Activated naive CD8-positive, alpha-beta T cell (primary cell): ENCODE results near the gene NME7.
"Not testable (repeated sequence)": the region's sequence is repeated elsewhere in the genome, so short reads cannot be mapped to it uniquely, and the experiment has no call there.

Experiments used
- H3K27ac Mint-ChIP-seq: one replicate; pipeline ENCODE4 v1.8.0; 2021; ENCODE audit warnings: mixed read lengths
- H3K27me3 Mint-ChIP-seq: one replicate; pipeline ENCODE4 v1.8.0; 2021; ENCODE audit warnings: mixed read lengths
- H3K36me3 Mint-ChIP-seq: one replicate; pipeline ENCODE4 v1.8.0; 2021; ENCODE audit warnings: mixed read lengths
- H3K4me1 Mint-ChIP-seq: one replicate; pipeline ENCODE4 v1.8.0; 2021; ENCODE audit warnings: low read depth, mixed read lengths
- H3K4me3 Mint-ChIP-seq: one replicate; pipeline ENCODE4 v1.8.0; 2021; ENCODE audit warnings: mild to moderate bottlenecking, mixed read lengths
- H3K9me3 Mint-ChIP-seq: one replicate; pipeline ENCODE4 v1.8.0; 2021; ENCODE audit warnings: low read depth, mixed read lengths

The NME7 gene

DNA sequence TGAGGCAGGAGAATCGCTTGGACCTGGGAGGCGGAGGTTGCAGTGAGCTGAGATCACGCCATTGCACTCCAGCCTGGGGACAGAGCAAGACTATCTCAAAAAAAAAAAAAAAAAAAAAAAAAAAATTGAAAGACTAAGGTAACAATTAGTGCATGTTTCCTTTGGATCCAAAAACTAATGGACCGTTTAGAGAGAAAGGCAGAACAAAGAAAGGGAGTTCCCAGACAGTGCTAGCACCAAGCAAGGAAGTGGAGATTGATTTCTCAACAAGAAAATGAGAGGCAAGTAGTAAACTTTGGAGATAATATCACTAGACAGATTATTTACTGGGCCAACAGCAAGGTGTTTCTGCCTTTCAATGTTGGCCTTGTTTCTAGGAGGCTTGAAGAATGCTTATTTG is 236.9 kb downstream of the NME7 start:
- no peaks in the 10 kb centered on the region for H3K27me3 Mint-ChIP-seq
- no peak overlapping the region for H3K27ac Mint-ChIP-seq
- no peak overlapping the region for H3K4me3 Mint-ChIP-seq
- H3K9me3 Mint-ChIP-seq: no peaks in the 10 kb centered on the region
- H3K36me3 Mint-ChIP-seq: peaks cover 9% of the 10 kb centered on the region
- H3K4me1 Mint-ChIP-seq: peaks cover 3% of the 10 kb centered on the region

GRCh38 chr1:169129109-169129784 is 238.3 kb downstream of the NME7 start:
- peaks cover 3% of the 10 kb centered on the region for H3K4me1 Mint-ChIP-seq
- no peak overlapping the region for H3K4me3 Mint-ChIP-seq
- H3K27me3 Mint-ChIP-seq: no peaks in the 10 kb centered on the region
- no peak overlapping the region for H3K27ac Mint-ChIP-seq
- H3K36me3 Mint-ChIP-seq: peaks cover 13% of the 10 kb centered on the region
- no peaks in the 10 kb centered on the region for H3K9me3 Mint-ChIP-seq

GRCh38 chr1:169128562-169128961 is 239.0 kb downstream of the NME7 start:
- Mint-ChIP-seq H3K9me3 (no peaks in the 10 kb centered on the region), H3K27me3 (no peaks in the 10 kb centered on the region), H3K4me3 (no peak overlapping the region), H3K4me1 (peaks cover 3% of the 10 kb centered on the region), H3K27ac (peak overlapping the region; percentile 35), H3K36me3 (peaks cover 13% of the 10 kb centered on the region)

- Mint-ChIP-seq H3K9me3 (no peaks in the 10 kb centered on the region), H3K4me1 (peaks cover 3% of the 10 kb centered on the region), H3K36me3 (peaks cover 13% of the 10 kb centered on the region), H3K4me3 (no peak overlapping the region), H3K27ac (no peak overlapping the region), H3K27me3 (no peaks in the 10 kb centered on the region)
Measured at GRCh38 chr1:169127305-169127704, 240.3 kb downstream of the NME7 start.

GRCh38 chr1:169126335-169126734 is 241.3 kb downstream of the NME7 start:
- no peak overlapping the region for H3K27ac Mint-ChIP-seq
- H3K9me3 Mint-ChIP-seq: no peaks in the 10 kb centered on the region
- peaks cover 13% of the 10 kb centered on the region for H3K36me3 Mint-ChIP-seq
- H3K4me3 Mint-ChIP-seq: no peak overlapping the region
- H3K4me1 Mint-ChIP-seq: peaks cover 3% of the 10 kb centered on the region
- no peaks in the 10 kb centered on the region for H3K27me3 Mint-ChIP-seq

- H3K4me3 Mint-ChIP-seq, H3K9me3 Mint-ChIP-seq, H3K27me3 Mint-ChIP-seq, H3K27ac Mint-ChIP-seq, H3K4me1 Mint-ChIP-seq, H3K36me3 Mint-ChIP-seq: not testable (repeated sequence)
Measured at GRCh38 chr1:169125597-169125996, 242.0 kb downstream of the NME7 start.

GRCh38 chr1:169124459-169124858 is 243.1 kb downstream of the NME7 start:
- peaks cover 9% of the 10 kb centered on the region for H3K36me3 Mint-ChIP-seq
- no peaks in the 10 kb centered on the region for H3K9me3 Mint-ChIP-seq
- H3K27ac Mint-ChIP-seq: no peak overlapping the region
- no peak overlapping the region for H3K4me3 Mint-ChIP-seq
- H3K4me1 Mint-ChIP-seq: peaks cover 3% of the 10 kb centered on the region
- no peaks in the 10 kb centered on the region for H3K27me3 Mint-ChIP-seq

DNA sequence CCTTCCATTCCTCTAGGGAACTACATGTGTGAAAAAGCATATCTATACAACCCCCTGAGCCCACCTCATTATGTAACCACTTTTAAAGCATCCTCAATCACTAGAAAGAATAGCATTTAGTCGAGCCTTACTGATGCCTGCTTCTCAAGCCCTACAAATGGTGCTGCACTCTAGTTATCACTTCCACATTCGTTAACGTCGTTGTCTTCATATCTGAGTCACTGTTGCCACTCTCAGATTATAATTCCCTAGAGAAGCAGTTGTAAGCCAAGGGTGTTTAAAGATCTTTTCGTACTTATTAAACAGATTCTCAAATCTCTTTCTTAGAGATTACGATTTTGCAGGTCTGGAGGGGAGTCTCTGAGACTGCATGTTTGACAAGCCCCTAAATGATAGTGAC is 244.6 kb downstream of the NME7 start:
- peaks cover 6% of the 10 kb centered on the region for H3K36me3 Mint-ChIP-seq
- H3K4me3 Mint-ChIP-seq: no peak overlapping the region
- no peaks in the 10 kb centered on the region for H3K9me3 Mint-ChIP-seq
- no peaks in the 10 kb centered on the region for H3K27me3 Mint-ChIP-seq
- no peaks in the 10 kb centered on the region for H3K4me1 Mint-ChIP-seq
- no peak overlapping the region for H3K27ac Mint-ChIP-seq

DNA sequence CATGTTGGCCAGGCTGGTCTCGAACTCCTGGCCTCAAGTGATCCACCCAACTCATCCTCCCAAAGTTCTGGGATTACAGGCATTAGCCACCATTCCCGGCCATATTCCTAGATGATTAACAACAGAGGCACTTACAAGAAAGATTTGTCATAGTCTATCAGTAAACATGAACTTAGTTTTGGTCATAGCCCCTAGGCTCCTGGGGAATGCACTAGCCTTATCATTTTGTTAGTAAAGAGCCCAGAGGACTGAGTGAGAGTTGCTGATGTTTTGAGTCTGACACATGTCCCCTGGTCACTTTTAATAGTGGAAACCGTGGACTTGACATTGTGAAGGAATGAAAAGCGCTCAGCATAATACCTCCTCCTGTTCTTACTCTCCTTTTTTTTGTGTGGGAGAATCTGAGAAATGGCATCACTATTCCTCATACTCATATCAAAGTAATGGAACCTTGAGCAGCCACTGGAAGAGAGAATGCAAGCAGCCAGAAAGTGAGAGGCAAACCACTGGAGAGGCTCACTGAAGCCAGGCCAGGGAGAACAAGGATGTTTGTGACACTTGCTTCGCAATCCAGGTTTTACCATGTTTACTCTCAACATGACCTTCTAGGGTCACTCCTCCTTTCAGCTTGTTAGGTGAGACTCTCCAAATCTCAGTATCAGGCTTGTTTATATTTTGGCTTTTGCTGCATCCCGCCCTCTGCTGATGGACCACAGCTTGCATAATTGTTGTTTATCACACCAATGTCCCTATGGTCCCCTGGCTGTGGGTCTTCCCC is 246.3 kb downstream of the NME7 start:
- H3K27ac Mint-ChIP-seq: no peak overlapping the region
- H3K36me3 Mint-ChIP-seq: peaks cover 6% of the 10 kb centered on the region

GRCh38 chr1:169120066-169120465 is 247.5 kb downstream of the NME7 start:
- H3K27ac Mint-ChIP-seq: no peak overlapping the region
- peaks cover 4% of the 10 kb centered on the region for H3K4me1 Mint-ChIP-seq
- H3K4me3 Mint-ChIP-seq: no peak overlapping the region
- H3K9me3 Mint-ChIP-seq: no peaks in the 10 kb centered on the region
- no peaks in the 10 kb centered on the region for H3K27me3 Mint-ChIP-seq
- peaks cover 10% of the 10 kb centered on the region for H3K36me3 Mint-ChIP-seq

More for the DNA sequence above, 246.3 kb downstream of the NME7 start:
- Mint-ChIP-seq H3K4me3 (no peak overlapping the region), H3K27me3 (no peaks in the 10 kb centered on the region), H3K4me1 (peaks cover 2% of the 10 kb centered on the region), H3K9me3 (no peaks in the 10 kb centered on the region)

DNA sequence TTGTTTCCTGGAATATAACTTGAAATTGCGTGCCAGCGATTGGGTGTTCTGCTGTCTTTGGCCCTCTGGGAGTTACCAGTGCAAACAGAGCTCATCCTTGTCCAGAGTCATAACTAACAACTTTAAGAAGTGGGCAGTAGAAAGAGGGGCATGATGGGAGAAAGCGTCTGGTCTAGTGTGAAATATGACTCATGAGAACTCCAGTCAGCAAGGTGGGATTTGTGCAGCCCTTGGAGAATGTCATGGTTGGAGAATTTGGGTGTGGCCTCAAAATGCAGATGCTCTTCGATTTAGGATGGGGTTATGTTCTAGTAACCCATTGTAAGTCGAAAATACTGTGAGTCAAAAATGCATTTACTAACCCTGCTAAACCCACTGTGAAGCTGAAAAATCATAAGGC is 248.2 kb downstream of the NME7 start:
- Mint-ChIP-seq H3K9me3 (no peaks in the 10 kb centered on the region), H3K36me3 (peaks cover 6% of the 10 kb centered on the region), H3K4me1 (peaks cover 4% of the 10 kb centered on the region), H3K27ac (no peak overlapping the region), H3K27me3 (no peaks in the 10 kb centered on the region), H3K4me3 (no peak overlapping the region)

DNA sequence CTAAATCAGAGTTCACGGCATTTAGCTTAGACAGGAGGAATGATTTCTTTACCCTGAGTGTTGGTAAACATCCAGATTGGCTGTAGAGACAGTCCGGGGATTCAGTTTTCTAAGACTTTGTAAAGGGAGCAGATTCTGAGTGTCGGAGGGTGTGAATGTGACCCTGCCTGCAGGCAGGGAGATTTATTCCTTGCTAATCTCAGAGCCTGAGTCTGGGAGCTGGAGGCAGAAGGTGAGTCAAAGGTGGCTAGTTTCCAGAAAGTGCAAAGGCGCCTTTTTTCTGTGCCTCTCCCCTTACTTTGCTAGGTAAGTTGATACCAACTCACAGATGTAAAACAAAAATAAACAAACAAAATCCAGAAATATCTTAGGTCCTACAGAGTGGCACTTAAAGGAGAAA is 249.4 kb downstream of the NME7 start:
- Mint-ChIP-seq H3K27ac (no peak overlapping the region), H3K9me3 (no peaks in the 10 kb centered on the region), H3K4me3 (no peak overlapping the region), H3K36me3 (peaks cover 9% of the 10 kb centered on the region), H3K4me1 (peaks cover 4% of the 10 kb centered on the region), H3K27me3 (no peaks in the 10 kb centered on the region)

- Mint-ChIP-seq H3K27me3 (no peaks in the 10 kb centered on the region), H3K4me3 (no peak overlapping the region), H3K4me1 (peaks cover 4% of the 10 kb centered on the region), H3K36me3 (peaks cover 7% of the 10 kb centered on the region), H3K9me3 (no peaks in the 10 kb centered on the region), H3K27ac (no peak overlapping the region)
Measured at GRCh38 chr1:169117599-169117998, 250.0 kb downstream of the NME7 start.

DNA sequence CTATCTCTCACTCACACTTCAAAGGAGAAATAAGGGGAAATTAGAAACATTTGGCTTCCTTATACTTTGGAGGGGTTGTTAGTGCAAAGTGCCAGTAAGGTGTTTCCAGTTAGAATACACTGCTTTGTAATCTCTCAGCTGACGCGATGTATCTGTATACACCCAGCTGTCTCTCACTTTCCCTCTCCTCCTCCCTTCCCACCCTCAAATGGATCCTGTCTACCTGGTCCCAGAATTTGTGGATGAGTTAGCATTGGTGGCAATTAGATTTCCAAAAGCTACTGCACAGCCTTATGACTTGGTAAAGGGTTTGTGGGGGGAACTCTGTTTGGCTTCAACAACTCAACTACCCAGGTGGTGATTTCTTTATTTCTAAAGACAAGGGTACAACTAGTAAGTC is 250.6 kb downstream of the NME7 start:
- no peaks in the 10 kb centered on the region for H3K9me3 Mint-ChIP-seq
- no peak overlapping the region for H3K4me3 Mint-ChIP-seq
- H3K4me1 Mint-ChIP-seq: peaks cover 4% of the 10 kb centered on the region
- peaks cover 3% of the 10 kb centered on the region for H3K27me3 Mint-ChIP-seq
- H3K27ac Mint-ChIP-seq: no peak overlapping the region
- peaks cover 10% of the 10 kb centered on the region for H3K36me3 Mint-ChIP-seq

- peaks cover 3% of the 10 kb centered on the region for H3K27me3 Mint-ChIP-seq
- peaks cover 10% of the 10 kb centered on the region for H3K36me3 Mint-ChIP-seq
- H3K4me3 Mint-ChIP-seq: no peak overlapping the region
- H3K4me1 Mint-ChIP-seq: peaks cover 4% of the 10 kb centered on the region
- no peak overlapping the region for H3K27ac Mint-ChIP-seq
- no peaks in the 10 kb centered on the region for H3K9me3 Mint-ChIP-seq
Measured at GRCh38 chr1:169115891-169116585, 251.6 kb downstream of the NME7 start.
